Caco-2 (cell line): ENCODE results near the gene TMEM98. TPM values are rescaled to one million over a fixed set of nuclear protein-coding genes. Genes with fewer than 3 reads are reported as not detected.

Experiments used
- BruUV-seq: library from RNA; stranded (reverse); fragments of 400-500 nt; replicated peaks from 2 replicates; lab custom pipeline; 2021; lab: Mats Ljungman, UMichigan
- CTCF ChIA-PET: fragments of 300-600 bp; sonication (Branson Sonifier 250); formaldehyde crosslinking; loops from one replicate; lab custom pipeline; 2022; ENCODE audit warnings: antibody characterized with exemption; lab: Charles Lee
- POLR2A ChIA-PET: fragments of 300-600 bp; sonication (Branson Sonifier 250); formaldehyde crosslinking; loops from one replicate; lab custom pipeline; 2022; ENCODE audit warnings: antibody characterized with exemption; lab: Charles Lee
- DNase-seq, 2 experiments: peaks; one replicate each; pipeline versions ENCODE4 v3.0.0 to v3.0.0-alpha.2; 2020 to 2022
- H3K27me3 ChIP-seq: replicated peaks from 2 replicates; pipeline ENCODE4 v1.6.0; 2011; ENCODE audit warnings: low read length; ENCODE audit not compliant: control insufficient read depth, insufficient read depth
- H3K36me3 ChIP-seq: 2 replicates; pipeline ENCODE4 v1.5.1; 2011; ENCODE audit warnings: low read length; ENCODE audit not compliant: control insufficient read depth, insufficient read depth
- H3K4me1 ChIP-seq: fragments of 250-450 bp; sonication (Bioruptor Pico); 2 replicates; pipeline ENCODE4 v1.5.1; 2020; ENCODE audit warnings: mild to moderate bottlenecking
- H3K4me3 ChIP-seq: 2 replicates; pipeline ENCODE4 v1.5.1; 2011; ENCODE audit warnings: low read depth, mild to moderate bottlenecking, control low read depth, low read length
- H3K9me3 ChIP-seq: fragments of 250-450 bp; sonication (Bioruptor Pico); 2 replicates; pipeline ENCODE4 v1.5.1; 2020; ENCODE audit warnings: mild to moderate bottlenecking, moderate library complexity
- H3K27ac Mint-ChIP-seq: one replicate; pipeline ENCODE4 v1.8.0; 2022; ENCODE audit warnings: mixed read lengths; ENCODE audit not compliant: unreplicated experiment
- H3K27me3 Mint-ChIP-seq: one replicate; pipeline ENCODE4 v1.8.0; 2022; ENCODE audit warnings: mixed read lengths; ENCODE audit not compliant: insufficient read depth, unreplicated experiment
- H3K36me3 Mint-ChIP-seq: one replicate; pipeline ENCODE4 v1.8.0; 2022; ENCODE audit warnings: mild to moderate bottlenecking, mixed read lengths; ENCODE audit not compliant: insufficient read depth, unreplicated experiment
- H3K4me1 Mint-ChIP-seq: one replicate; pipeline ENCODE4 v1.8.0; 2022; ENCODE audit warnings: low read depth, mixed read lengths; ENCODE audit not compliant: unreplicated experiment
- H3K4me3 Mint-ChIP-seq: one replicate; pipeline ENCODE4 v1.8.0; 2022; ENCODE audit warnings: mild to moderate bottlenecking, moderate library complexity, mixed read lengths; ENCODE audit not compliant: unreplicated experiment
- H3K9me3 Mint-ChIP-seq: one replicate; pipeline ENCODE4 v1.8.0; 2022; ENCODE audit warnings: mixed read lengths; ENCODE audit not compliant: unreplicated experiment
- CTCF ChIP-seq, 2 experiments: fragments of 200-600 bp in 1 of 2; IDR thresholded peaks; 1 replicate in 1 of 2; 2 replicates in 1 of 2; pipeline versions ENCODE4 v1.5.1 to v1.8.0; 2011 to 2022; ENCODE audit warnings: antibody characterized with exemption in 1 of 2, control low read depth in 1 of 2, inconsistent platforms in 1 of 2, low read depth in 1 of 2, low read length in 1 of 2, mild to moderate bottlenecking in 1 of 2, moderate library complexity in 1 of 2; ENCODE audit not compliant: insufficient read depth in 1 of 2, severe bottlenecking in 1 of 2, unreplicated experiment in 1 of 2
- intact Hi-C: fragments of 100-400 bp; cut with micrococcal nuclease; formaldehyde crosslinking; loops from one replicate; pipeline ENCODE4 v1.10.0; 2022; ENCODE audit not compliant: unreplicated experiment
- total RNA-seq: library from RNA; stranded (reverse); gene quantifications from 2 replicates; pipeline ENCODE4 v1.2.3, GENCODE V29; 2022

TMEM98 gene
- total RNA-seq, 1 experiment from 2014 or later = 229 TPM

- Histone ChIP-seq H3K4me3 (no peak overlapping the region), H3K4me1 (peaks cover 2% of the 10 kb centered on the region), H3K36me3 (no peaks in the 10 kb centered on the region), H3K9me3 (peaks cover 18% of the 10 kb centered on the region), H3K27me3 (no peaks in the 10 kb centered on the region)
- no peak for TF ChIP-seq CTCF (IDR thresholded peaks at IDR 0.05; ENCODE audit: insufficient read depth in 1 of 2, low read depth in 1 of 2, low read length in 1 of 2, severe bottlenecking in 1 of 2, unreplicated experiment in 1 of 2)
- H3K27me3 Mint-ChIP-seq = no peaks in the 10 kb centered on the region
- H3K36me3 Mint-ChIP-seq = no peaks in the 10 kb centered on the region
- no peak overlapping the region for H3K27ac Mint-ChIP-seq
- DNase-seq = no peak
- no peak overlapping the region for H3K4me3 Mint-ChIP-seq
- peaks cover 6% of the 10 kb centered on the region for H3K4me1 Mint-ChIP-seq
- intact Hi-C loops = no loop called here
- ChIA-PET CTCF (no interaction called here), POLR2A (no interaction called here)
- peaks cover 18% of the 10 kb centered on the region for H3K9me3 Mint-ChIP-seq
- BruUV-seq = no TSS peak
These were observed 64.5 kb downstream of the TMEM98 start for GRCh38 chr17:32992321-32993033.

GRCh38 chr17:32993977-32994376, 66.0 kb downstream of the TMEM98 start:
- no peaks in the 10 kb centered on the region for H3K36me3 ChIP-seq
- H3K4me3 ChIP-seq = no peak overlapping the region
- no peak for DNase-seq
- ChIA-PET CTCF (no interaction called here), POLR2A (no interaction called here)
- Mint-ChIP-seq H3K36me3 (no peaks in the 10 kb centered on the region), H3K27ac (no peak overlapping the region), H3K4me3 (no peak overlapping the region), H3K9me3 (peaks cover 5% of the 10 kb centered on the region), H3K4me1 (peaks cover 16% of the 10 kb centered on the region), H3K27me3 (no peaks in the 10 kb centered on the region)
- H3K27me3 ChIP-seq = no peaks in the 10 kb centered on the region
- intact Hi-C loops = no loop called here
- peaks cover 10% of the 10 kb centered on the region for H3K4me1 ChIP-seq
- BruUV-seq = no TSS peak
- peaks cover 3% of the 10 kb centered on the region; the same call in 1 of the 2 replicates for H3K9me3 ChIP-seq
- no peak for TF ChIP-seq CTCF (IDR thresholded peaks at IDR 0.05; ENCODE audit: insufficient read depth in 1 of 2, low read depth in 1 of 2, low read length in 1 of 2, severe bottlenecking in 1 of 2, unreplicated experiment in 1 of 2)

Other genes with a start within 250 kb of the TMEM98 start
- gene MYO1D, start 51.0 kb upstream of the TMEM98 start, total RNA-seq = 193 and 206 TPM in 2 replicates
- gene SPACA3, start 63.7 kb downstream of the TMEM98 start, total RNA-seq = 0.82 and 1.1 TPM in 2 replicates